ENCODE data around the gene TMEM204.

DNA sequence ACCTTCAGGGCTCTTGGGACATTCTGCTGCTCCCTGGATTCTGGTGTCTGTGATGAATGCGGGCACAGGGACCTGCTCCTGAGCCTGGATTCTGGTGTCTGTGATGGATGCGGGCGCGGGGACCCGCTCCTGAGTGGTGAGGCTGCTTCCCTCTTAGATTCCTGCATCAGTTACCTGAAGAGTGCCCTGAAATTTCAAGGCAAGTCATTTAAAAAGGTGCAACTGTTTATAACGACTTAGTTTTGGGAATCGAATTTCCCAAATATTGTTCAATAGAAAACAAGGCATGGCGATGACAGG is 7.0 kb downstream of the TMEM204 start:
- TF ChIP-seq, protein P1, sequence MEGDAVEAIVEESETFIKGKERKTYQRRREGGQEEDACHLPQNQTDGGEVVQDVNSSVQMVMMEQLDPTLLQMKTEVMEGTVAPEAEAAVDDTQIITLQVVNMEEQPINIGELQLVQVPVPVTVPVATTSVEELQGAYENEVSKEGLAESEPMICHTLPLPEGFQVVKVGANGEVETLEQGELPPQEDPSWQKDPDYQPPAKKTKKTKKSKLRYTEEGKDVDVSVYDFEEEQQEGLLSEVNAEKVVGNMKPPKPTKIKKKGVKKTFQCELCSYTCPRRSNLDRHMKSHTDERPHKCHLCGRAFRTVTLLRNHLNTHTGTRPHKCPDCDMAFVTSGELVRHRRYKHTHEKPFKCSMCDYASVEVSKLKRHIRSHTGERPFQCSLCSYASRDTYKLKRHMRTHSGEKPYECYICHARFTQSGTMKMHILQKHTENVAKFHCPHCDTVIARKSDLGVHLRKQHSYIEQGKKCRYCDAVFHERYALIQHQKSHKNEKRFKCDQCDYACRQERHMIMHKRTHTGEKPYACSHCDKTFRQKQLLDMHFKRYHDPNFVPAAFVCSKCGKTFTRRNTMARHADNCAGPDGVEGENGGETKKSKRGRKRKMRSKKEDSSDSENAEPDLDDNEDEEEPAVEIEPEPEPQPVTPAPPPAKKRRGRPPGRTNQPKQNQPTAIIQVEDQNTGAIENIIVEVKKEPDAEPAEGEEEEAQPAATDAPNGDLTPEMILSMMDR (IDR thresholded peaks at IDR 0.05) = no peak
- TF ChIP-seq POLR2A (IDR thresholded peaks at IDR 0.05) = no peak
